Mucosa of descending colon (tissue), 3 donors: Measurements from ENCODE around the gene ATP6V0A4. TPM values are rescaled to one million over a fixed set of nuclear protein-coding genes. Genes with fewer than 3 reads are reported as not detected.
A peak's percentile ranks its signal among the peaks of the same experiment; 100 is the strongest.

ENCODE experiments used
- ATAC-seq: fragments of 200-7000 bp; cut with Tn5 transposase; one replicate; pipeline ENCODE4 v1.9.1; 2020; ENCODE audit warnings: mild to moderate bottlenecking, moderate library complexity
- DNase-seq, 3 donors: peaks; one replicate each; pipeline ENCODE4 v3.0.0-alpha.2; 2020
- H3K36me3 ChIP-seq: fragments of 200-600 bp; one replicate; pipeline ENCODE4 v1.8.0; 2021; ENCODE audit warnings: low read depth, mild to moderate bottlenecking
- H3K4me1 ChIP-seq: fragments of 200-600 bp; one replicate; pipeline ENCODE4 v1.8.0; 2021; ENCODE audit warnings: low read depth, mild to moderate bottlenecking
- H3K4me3 ChIP-seq: fragments of 200-600 bp; one replicate; pipeline ENCODE4 v1.8.0; 2021; ENCODE audit warnings: mild to moderate bottlenecking
- H3K9me3 ChIP-seq: fragments of 200-600 bp; one replicate; pipeline ENCODE4 v1.8.0; 2021; ENCODE audit warnings: mild to moderate bottlenecking
- CTCF ChIP-seq: fragments of 200-600 bp; IDR thresholded peaks from one replicate; pipeline ENCODE4 v1.8.0; 2022; ENCODE audit warnings: antibody characterized with exemption, mild to moderate bottlenecking
- intact Hi-C, 2 donors: fragments of 100-400 bp; cut with DNase I in 1 of 2; cut with micrococcal nuclease in 1 of 2; formaldehyde crosslinking; loops; one replicate each; pipeline versions ENCODE4 v1.11.0 to v1.11.1; 2022; cut with DNase I, micrococcal nuclease
- total RNA-seq, 3 donors: library from RNA; stranded (reverse); fragmentation: NEBNext Ultra II Directional in 2 of 3; extraction: Animal tissue kit (Norgen Biotek cat#: 25700) in 2 of 3; gene quantifications; one replicate each; pipeline versions ENCODE4 v1.2.1 to v1.2.4, GENCODE V29; 2021 to 2023
- donor health status: DM: no; HTN: no; CAD: no; lungs with moderate emphysema.
- donor health status: DM: no; HTN: no; CAD: no.
- donor health status: DM: no; HTN: yes; CAD: no.

The ATP6V0A4 gene
- total RNA-seq, 3 donors from 2014 or later, result not detected

DNA sequence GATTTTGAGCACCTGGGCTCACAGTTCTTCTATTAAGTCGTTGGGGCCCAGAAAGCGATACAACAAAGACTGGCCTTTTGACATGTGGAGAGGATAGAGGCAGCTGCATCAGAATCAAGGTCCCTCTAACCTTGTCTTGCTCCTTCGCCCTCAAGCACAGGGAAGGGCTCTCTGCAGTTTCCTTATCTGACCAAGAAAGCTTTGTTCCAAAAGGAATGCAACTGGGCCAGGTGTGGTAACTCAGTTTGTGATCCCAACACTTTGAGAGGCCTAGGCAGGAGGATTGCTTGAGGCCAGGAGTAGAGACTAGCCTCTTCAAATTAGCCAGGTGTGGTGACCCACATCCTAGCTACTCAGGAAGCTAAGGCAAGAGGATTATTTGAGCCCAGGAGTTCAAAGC lies 129.1 kb downstream of the ATP6V0A4 start:
- H3K4me3 ChIP-seq, result no peak overlapping the region
- H3K4me1 ChIP-seq, result peaks cover 8% of the 10 kb centered on the region
- intact Hi-C loops, result no loop called here
- no peak for TF ChIP-seq CTCF
- no peaks in the 10 kb centered on the region for H3K36me3 ChIP-seq
- peak; percentile 7 for ATAC-seq
- H3K9me3 ChIP-seq, result no peaks in the 10 kb centered on the region
- DNase-seq, result no peak

DNA sequence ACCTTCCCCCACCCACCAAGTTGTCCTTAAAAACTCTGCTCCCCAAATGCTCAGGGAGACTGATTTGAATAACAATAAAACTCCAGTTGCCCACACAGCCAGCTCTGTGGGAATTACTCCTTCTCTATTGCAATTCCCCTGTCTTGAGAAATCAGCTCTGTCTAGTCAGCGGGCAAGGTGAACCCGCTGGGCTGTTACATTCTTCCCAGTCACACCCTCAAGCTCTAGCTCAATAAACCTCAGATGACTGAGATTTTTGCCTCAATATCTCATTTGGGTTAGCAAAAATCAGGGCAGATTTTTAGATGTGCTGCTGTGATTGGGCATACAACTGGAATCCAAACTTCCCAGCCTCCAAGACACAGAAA lies 129.8 kb downstream of the ATP6V0A4 start:
- no peak for ATAC-seq
- Histone ChIP-seq H3K4me1 (peaks cover 8% of the 10 kb centered on the region), H3K36me3 (no peaks in the 10 kb centered on the region), H3K9me3 (no peaks in the 10 kb centered on the region), H3K4me3 (no peak overlapping the region)
- intact Hi-C loops, result no loop called here
- TF ChIP-seq CTCF, result no peak
- DNase-seq, result no peak

- intact Hi-C loops, result no loop called here
Measured at GRCh38 chr7:138667535-138668228, 130.3 kb downstream of the ATP6V0A4 start.

GRCh38 chr7:138666385-138666784 lies 131.6 kb downstream of the ATP6V0A4 start:
- Histone ChIP-seq H3K4me3 (no peak overlapping the region), H3K4me1 (peaks cover 8% of the 10 kb centered on the region), H3K36me3 (no peaks in the 10 kb centered on the region), H3K9me3 (no peaks in the 10 kb centered on the region)
- no peak for TF ChIP-seq CTCF
- ATAC-seq (no peak), DNase-seq (no peak)
- intact Hi-C loops, result no loop called here

More at GRCh38 chr7:138667535-138668228, 130.3 kb downstream of the ATP6V0A4 start:
- DNase-seq, result no peak
- ATAC-seq, result no peak
- TF ChIP-seq CTCF, result no peak
- Histone ChIP-seq H3K9me3 (no peaks in the 10 kb centered on the region), H3K4me3 (no peak overlapping the region), H3K4me1 (peaks cover 8% of the 10 kb centered on the region), H3K36me3 (no peaks in the 10 kb centered on the region)

DNA sequence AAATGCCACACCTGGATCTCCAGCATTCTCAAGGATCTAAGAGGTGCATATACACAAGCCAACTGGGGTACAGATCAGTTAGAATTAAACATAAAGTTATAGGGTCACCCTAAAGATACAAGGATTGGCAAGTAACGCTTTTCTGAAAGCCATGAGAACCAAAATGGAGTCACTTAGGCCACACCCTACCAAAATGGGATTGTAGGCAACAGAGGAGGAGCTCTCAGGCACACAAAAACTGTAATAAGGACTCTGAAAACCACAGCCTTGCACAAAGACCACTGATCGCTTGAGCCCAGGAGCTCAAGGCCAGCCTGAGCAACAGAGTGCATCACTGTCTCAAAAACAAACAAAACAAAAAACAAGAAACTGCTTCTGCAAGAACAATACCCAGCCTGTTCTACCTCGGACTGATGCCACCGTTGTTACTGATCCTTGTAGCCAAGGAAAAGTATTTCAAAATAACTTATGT lies 132.3 kb downstream of the ATP6V0A4 start:
- no peak overlapping the region for H3K4me3 ChIP-seq
- H3K4me1 ChIP-seq, result peaks cover 8% of the 10 kb centered on the region
- TF ChIP-seq CTCF, result no peak
- no peak for ATAC-seq
- intact Hi-C loops, result no loop called here
- no peaks in the 10 kb centered on the region for H3K9me3 ChIP-seq
- DNase-seq, result no peak
- no peaks in the 10 kb centered on the region for H3K36me3 ChIP-seq
